ENCODE data around the gene CEP112.

Gene CEP112

DNA sequence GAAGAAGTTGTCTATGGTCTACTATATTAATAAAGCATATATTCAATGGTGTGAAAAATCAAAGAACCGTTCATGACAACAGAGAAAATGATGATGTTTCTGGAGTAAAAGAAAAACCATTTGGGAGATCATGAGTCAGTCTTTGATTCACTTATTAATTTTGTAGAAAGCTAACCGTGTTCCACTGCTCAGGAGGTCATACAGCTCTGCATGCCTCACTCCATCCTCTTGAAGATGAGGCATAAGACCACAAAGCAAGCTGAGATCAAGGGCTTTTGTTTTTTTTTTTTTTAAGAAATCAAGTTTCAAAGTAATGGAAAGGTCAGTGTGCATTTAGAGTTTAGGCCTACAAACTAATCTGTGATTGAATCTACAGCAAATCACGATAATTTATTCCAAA is 206.4 kb downstream of the CEP112 start:
- no peak for DNase-seq (ENCODE audit: low spot score)

- no peak for DNase-seq (ENCODE audit: low spot score)
Measured at GRCh38 chr17:65984299-65984698, 207.6 kb downstream of the CEP112 start.

DNA sequence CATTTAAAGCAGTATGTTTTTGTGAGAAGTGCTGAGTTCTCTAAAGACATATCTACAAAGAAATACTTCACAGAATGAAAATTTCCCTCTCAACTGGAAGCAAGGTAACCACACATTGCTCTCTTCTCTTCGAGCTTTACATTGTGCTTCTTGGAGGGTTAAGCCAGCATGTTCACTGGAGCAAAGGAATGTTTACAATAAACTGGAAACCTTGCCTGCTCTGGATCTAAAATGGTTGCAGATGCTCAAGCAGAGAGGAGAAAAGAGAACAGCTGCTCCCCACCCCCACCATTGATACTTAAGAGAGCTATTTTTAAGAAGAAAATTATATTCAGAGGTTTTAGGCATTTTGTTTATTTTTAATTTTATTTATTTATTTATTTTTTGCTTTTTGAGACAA is 213.1 kb downstream of the CEP112 start:
- DNase-seq (ENCODE audit: low spot score): no peak

DNA sequence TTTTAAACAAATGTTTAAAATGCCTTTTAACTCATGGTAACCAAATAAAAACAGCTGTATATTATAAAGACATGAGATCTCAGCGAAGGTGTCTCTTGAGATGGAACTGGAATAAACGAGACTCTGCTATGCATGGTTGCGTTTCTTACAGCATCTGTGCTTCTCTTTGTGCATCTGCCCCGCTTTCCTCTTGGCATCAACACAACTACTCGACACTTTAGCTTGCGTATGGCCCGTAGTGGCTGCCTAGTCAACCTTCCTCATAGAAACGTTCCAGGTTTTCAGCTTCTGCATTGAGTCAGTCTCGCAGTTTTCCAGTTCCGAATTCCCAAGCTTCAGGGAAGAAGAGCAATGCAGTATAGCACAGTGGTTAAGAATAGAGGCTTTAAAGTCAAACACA is 214.9 kb downstream of the CEP112 start:
- DNase-seq (ENCODE audit: low spot score): no peak

GRCh38 chr17:65975878-65976277 is 216.1 kb downstream of the CEP112 start:
- no peak for DNase-seq (ENCODE audit: low spot score)

DNA sequence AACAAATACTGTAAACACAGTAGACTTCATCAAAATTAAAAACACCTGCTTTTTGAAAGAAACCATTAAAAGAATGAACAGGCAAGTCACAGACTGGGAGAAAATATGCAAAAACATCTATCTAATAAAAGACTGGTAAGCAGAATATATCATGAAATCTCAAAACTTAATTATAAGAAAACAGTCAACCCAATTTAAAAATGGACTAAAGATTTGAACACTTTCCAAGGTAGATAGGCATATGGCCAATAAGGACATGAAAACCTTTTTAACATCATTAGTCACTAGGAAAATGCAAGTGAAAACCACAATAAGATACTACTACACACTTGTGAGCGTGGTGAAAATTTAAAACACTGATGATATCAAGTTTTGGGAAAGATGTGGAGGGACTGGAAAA is 218.7 kb downstream of the CEP112 start:
- DNase-seq (ENCODE audit: low spot score): no peak

DNA sequence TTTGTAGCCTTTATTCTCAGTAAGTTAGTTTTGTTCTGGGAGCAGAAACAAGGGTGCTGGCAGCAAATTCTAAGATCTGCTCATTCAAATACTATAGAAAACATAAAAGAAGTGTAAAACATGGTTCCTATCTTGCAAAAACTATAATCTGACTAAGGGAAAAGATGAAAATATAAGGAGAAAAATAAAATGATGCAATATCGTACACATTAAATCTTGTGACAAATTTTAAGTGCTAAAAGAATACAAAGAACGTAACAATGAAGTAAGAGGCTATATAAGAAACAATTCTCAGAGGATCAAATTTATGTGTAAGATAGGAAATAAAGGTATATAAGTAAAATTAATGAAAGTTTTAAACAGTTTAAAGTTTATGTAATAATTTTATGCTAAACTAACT is 224.6 kb downstream of the CEP112 start:
- DNase-seq (ENCODE audit: low spot score): no peak

GRCh38 chr17:65966072-65966695 is 225.7 kb downstream of the CEP112 start:
- no peak for DNase-seq (ENCODE audit: low spot score)

GRCh38 chr17:65963179-65963578 is 228.8 kb downstream of the CEP112 start:
- no peak for DNase-seq (ENCODE audit: low spot score)

- no peak for DNase-seq (ENCODE audit: low spot score)
Measured at GRCh38 chr17:65959630-65960029, 232.3 kb downstream of the CEP112 start.

GRCh38 chr17:65956814-65957213 is 235.1 kb downstream of the CEP112 start:
- DNase-seq (ENCODE audit: low spot score): no peak

GRCh38 chr17:65954148-65954449 is 237.8 kb downstream of the CEP112 start:
- no peak for DNase-seq (ENCODE audit: low spot score)

GRCh38 chr17:65953316-65954147 is 238.4 kb downstream of the CEP112 start:
- no peak for DNase-seq (ENCODE audit: low spot score)

DNA sequence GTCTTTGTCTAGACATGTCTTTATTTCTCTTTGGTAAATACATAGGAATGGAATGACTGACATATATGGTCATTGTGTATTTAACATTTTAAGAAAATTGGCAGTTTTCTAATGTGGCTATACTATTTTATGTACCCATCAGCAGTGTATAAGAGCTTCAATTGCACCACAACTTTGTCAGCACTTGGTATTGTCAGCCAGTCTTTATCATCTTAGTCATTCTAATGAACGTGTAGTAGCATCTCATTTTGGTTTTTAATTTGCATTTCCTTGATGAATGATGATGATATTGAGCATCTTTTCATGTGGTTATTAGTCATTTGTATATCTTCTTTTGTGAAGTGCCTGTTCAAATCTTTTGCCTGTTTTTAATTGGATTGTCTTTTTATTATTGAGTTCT is 239.3 kb downstream of the CEP112 start:
- DNase-seq (ENCODE audit: low spot score): no peak

- DNase-seq (ENCODE audit: low spot score): no peak
Measured at GRCh38 chr17:65952015-65952414, 239.9 kb downstream of the CEP112 start.

DNA sequence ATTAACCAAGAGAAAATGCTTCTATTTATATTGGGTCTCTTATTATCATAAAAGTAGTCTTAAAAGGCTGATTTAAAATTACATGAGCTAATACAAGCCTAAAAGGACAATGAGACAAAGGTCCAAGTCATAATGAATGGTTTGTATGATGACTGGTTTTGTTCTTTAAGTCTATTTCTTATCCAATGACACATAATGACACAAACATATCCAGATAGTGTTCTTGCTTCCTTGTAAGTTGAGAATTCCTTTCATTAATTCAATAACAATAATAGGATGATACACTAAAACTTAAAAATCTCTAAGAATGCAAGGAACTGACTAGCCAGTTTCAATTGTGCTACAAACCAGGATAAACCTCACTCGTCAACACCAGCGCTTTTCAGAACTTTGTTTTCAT is 244.1 kb downstream of the CEP112 start:
- DNase-seq (ENCODE audit: low spot score): no peak

DNA sequence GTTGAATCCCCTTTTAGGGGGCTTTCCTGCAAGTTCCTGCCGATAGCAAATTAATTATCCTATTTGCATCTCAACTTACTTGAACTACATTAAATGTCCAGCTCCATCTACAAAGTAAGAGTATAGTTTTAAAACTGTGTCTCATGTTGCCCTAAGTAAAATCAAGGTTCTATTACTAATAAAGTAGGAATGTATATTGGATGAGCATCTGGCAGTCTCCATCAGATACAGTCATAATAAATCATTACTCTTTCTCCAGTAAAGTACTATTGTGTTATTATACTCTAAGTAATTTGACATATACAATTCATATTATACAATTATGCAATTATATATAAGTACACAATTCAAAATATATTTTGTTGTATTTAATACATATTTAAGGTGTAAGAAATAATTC is 249.3 kb downstream of the CEP112 start:
- no peak for DNase-seq (ENCODE audit: low spot score)

DNA sequence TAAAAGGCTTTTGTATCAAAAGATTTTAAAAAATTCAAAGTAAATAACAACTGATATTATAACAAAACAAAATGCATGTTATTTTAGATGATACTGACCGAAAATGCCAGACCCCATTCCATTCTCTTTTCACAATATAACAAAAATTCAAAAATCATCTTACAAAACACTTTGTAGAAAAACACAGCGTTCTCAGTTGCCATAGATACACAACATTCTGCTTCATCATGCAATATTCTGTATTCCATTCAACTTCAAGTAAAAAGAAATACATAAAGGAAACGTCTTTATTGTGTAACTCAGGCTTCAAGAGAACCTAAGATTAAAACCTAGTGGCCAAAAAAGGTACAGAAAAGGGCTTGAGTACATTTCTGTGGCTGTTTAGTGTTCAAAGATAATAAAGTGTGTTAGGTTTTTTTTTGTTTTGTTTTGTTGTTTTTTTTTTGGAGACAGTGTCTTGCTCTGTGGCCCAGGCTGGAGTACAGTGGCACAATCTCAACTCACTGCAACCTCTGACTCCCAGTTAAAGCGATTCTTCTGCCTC is 250.5 kb downstream of the CEP112 start:
- no peak for DNase-seq (ENCODE audit: low spot score)

- no peak for DNase-seq (ENCODE audit: low spot score)
Measured at GRCh38 chr17:65936013-65936412, 255.9 kb downstream of the CEP112 start.

- DNase-seq (ENCODE audit: low spot score): no peak
Measured at GRCh38 chr17:65933290-65933689, 258.6 kb downstream of the CEP112 start.

GRCh38 chr17:65931246-65932149 is 260.4 kb downstream of the CEP112 start:
- DNase-seq (ENCODE audit: low spot score): no peak

DNA sequence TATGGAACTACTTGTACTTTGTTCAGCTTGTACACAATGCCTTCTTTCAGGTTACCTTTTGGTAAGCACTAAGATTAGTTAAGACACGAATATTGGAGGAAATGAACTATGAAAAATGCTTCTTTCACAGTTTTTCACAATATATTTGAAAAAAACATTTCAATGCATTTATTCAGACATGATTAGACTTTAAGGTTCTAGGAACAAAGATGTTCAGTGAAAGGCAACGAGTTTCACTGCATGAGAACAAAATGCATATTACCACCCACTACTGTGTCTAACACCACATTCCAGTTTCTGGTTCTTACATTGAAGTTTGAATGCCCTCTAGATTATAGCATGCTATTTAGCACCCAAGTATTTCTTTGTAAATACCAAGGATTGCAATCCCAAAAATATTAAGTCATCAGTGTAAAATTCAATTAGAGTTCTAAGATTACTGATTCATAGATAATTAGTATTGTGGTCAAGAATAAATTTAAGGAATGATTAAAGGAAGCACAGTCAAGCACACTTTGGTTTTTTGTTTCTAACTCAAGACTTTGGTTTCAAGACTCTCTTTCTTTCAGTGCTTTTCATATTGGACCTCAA is 261.7 kb downstream of the CEP112 start:
- no peak for DNase-seq (ENCODE audit: low spot score)
